ENCODE data around the gene MOV10.
"Not testable (repeated sequence)": the region's sequence is repeated elsewhere in the genome, so short reads cannot be mapped to it uniquely, and the experiment has no call there.

MOV10 gene

GRCh38 chr1:112674440-112674985 is at the start of gene MOV10:
Gene MOV10, plus strand, starts transcription at chr1:112674659. Its CDS starts 254 bp downstream, at chr1:112674913.
- in situ Hi-C loops (cut with MboI; ENCODE audit: low sequenced_read_pairs) = no loop called here

GRCh38 chr1:112625696-112626095 is 48.8 kb upstream of the MOV10 start:
- in situ Hi-C loops (cut with MboI; ENCODE audit: low sequenced_read_pairs) = no loop called here

- in situ Hi-C loops (cut with MboI; ENCODE audit: low sequenced_read_pairs) = no loop called here
These were observed 48.3 kb upstream of the MOV10 start for GRCh38 chr1:112626193-112626592.

GRCh38 chr1:112626887-112627286 is 47.6 kb upstream of the MOV10 start:
- in situ Hi-C loops (cut with MboI; ENCODE audit: low sequenced_read_pairs) = no loop called here

- in situ Hi-C loops (cut with MboI; ENCODE audit: low sequenced_read_pairs) = no loop called here
These were observed 45.9 kb upstream of the MOV10 start for GRCh38 chr1:112628516-112628915.

- in situ Hi-C loops (cut with MboI; ENCODE audit: low sequenced_read_pairs) = no loop called here
These were observed 45.2 kb upstream of the MOV10 start for GRCh38 chr1:112629256-112629655.

- in situ Hi-C loops (cut with MboI; ENCODE audit: low sequenced_read_pairs) = no loop called here
These were observed 40.8 kb upstream of the MOV10 start for GRCh38 chr1:112633628-112634027.

- in situ Hi-C loops (cut with MboI; ENCODE audit: low sequenced_read_pairs) = no loop called here
These were observed 40.1 kb upstream of the MOV10 start for GRCh38 chr1:112634367-112634766.

- in situ Hi-C loops (cut with MboI; ENCODE audit: low sequenced_read_pairs) = no loop called here
These were observed 38.4 kb upstream of the MOV10 start for GRCh38 chr1:112636056-112636455.

GRCh38 chr1:112636597-112637253 is 37.7 kb upstream of the MOV10 start:
- in situ Hi-C loops (cut with MboI; ENCODE audit: low sequenced_read_pairs) = no loop called here

GRCh38 chr1:112637254-112638109 is 37.0 kb upstream of the MOV10 start:
- in situ Hi-C loops (cut with MboI; ENCODE audit: low sequenced_read_pairs) = no loop called here

GRCh38 chr1:112638110-112638428 is 36.4 kb upstream of the MOV10 start:
- in situ Hi-C loops (cut with MboI; ENCODE audit: low sequenced_read_pairs) = no loop called here

- in situ Hi-C loops (cut with MboI; ENCODE audit: low sequenced_read_pairs) = not testable (repeated sequence)
These were observed 34.0 kb upstream of the MOV10 start for GRCh38 chr1:112640437-112640836.

- in situ Hi-C loops (cut with MboI; ENCODE audit: low sequenced_read_pairs) = no loop called here
These were observed 31.4 kb upstream of the MOV10 start for GRCh38 chr1:112643080-112643479.

GRCh38 chr1:112646225-112646624 is 28.2 kb upstream of the MOV10 start:
- in situ Hi-C loops (cut with MboI; ENCODE audit: low sequenced_read_pairs) = no loop called here

GRCh38 chr1:112651205-112651604 is 23.3 kb upstream of the MOV10 start:
- in situ Hi-C loops (cut with MboI; ENCODE audit: low sequenced_read_pairs) = no loop called here

GRCh38 chr1:112665857-112666256 is 8.6 kb upstream of the MOV10 start:
- in situ Hi-C loops (cut with MboI; ENCODE audit: low sequenced_read_pairs) = no loop called here

GRCh38 chr1:112666946-112667345 is 7.5 kb upstream of the MOV10 start:
- in situ Hi-C loops (cut with MboI; ENCODE audit: low sequenced_read_pairs) = no loop called here

- in situ Hi-C loops (cut with MboI; ENCODE audit: low sequenced_read_pairs) = no loop called here
These were observed 2.5 kb upstream of the MOV10 start for GRCh38 chr1:112672009-112672408.

GRCh38 chr1:112672842-112673241 is 1.6 kb upstream of the MOV10 start:
- in situ Hi-C loops (cut with MboI; ENCODE audit: low sequenced_read_pairs) = no loop called here

GRCh38 chr1:112673592-112674439 is 643 bp upstream of the MOV10 start:
- in situ Hi-C loops (cut with MboI; ENCODE audit: low sequenced_read_pairs) = no loop called here

Measured in HL-60/S4 (cell line).